CD14-positive monocyte (primary cell): ENCODE data around the gene FYTTD1. TPM values are rescaled to one million over a fixed set of nuclear protein-coding genes. Genes with fewer than 3 reads are reported as not detected.
A peak's percentile ranks its signal among the peaks of the same experiment; 100 is the strongest.

ENCODE experiments used
- DNase-seq, 3 donors: peaks; one replicate each; pipeline ENCODE4 v3.0.0-alpha.2; 2011 to 2022
- H2AFZ ChIP-seq: 2 replicates; pipeline ENCODE4 v1.6.0; 2012; ENCODE audit warnings: mild to moderate bottlenecking, low read depth, low read length, inconsistent platforms; ENCODE audit not compliant: insufficient read depth, poor library complexity, severe bottlenecking
- H3K27ac ChIP-seq, 2 donors: 1 replicate in 1 of 2; 2 replicates in 1 of 2; pipeline ENCODE4 v1.5.1; 2012 to 2013; ENCODE audit warnings: low read length in 2 of 2, control low read depth in 1 of 2, inconsistent platforms in 1 of 2, low read depth in 1 of 2, mild to moderate bottlenecking in 1 of 2
- H3K27me3 ChIP-seq, 2 donors: one replicate each; pipeline versions ENCODE4 v1.6.0 to v1.6.1; 2011 to 2013; ENCODE audit warnings: low read length in 2 of 2; ENCODE audit not compliant: control insufficient read depth in 2 of 2, insufficient read depth in 2 of 2
- H3K36me3 ChIP-seq, 2 donors: replicated peaks in 1 of 2; 1 replicate in 1 of 2; 2 replicates in 1 of 2; pipeline versions ENCODE4 v1.5.1 to v1.6.1; 2012 to 2013; ENCODE audit warnings: low read length in 2 of 2, control low read depth in 1 of 2, inconsistent platforms in 1 of 2, mild to moderate bottlenecking in 1 of 2; ENCODE audit not compliant: insufficient read depth in 2 of 2, control insufficient read depth in 1 of 2
- H3K4me1 ChIP-seq, 2 donors: 1 replicate in 1 of 2; 2 replicates in 1 of 2; pipeline versions ENCODE4 v1.5.1 to v1.6.1; 2012 to 2013; ENCODE audit warnings: low read length in 2 of 2, control low read depth in 1 of 2, inconsistent platforms in 1 of 2, mild to moderate bottlenecking in 1 of 2, moderate library complexity in 1 of 2; ENCODE audit not compliant: insufficient read depth in 2 of 2, control insufficient read depth in 1 of 2
- H3K4me2 ChIP-seq: replicated peaks from 2 replicates; pipeline ENCODE3; 2012; ENCODE audit warnings: low read length, moderate library complexity, mild to moderate bottlenecking; ENCODE audit not compliant: poor library complexity, severe bottlenecking; ENCODE audit errors: extremely low read depth
- H3K4me3 ChIP-seq, 3 experiments: fragments of 200-600 bp in 1 of 3; sonication (generic) in 1 of 3; replicated peaks in 1 of 3; 1 replicate in 2 of 3; 2 replicates in 1 of 3; pipeline ENCODE4 v1.5.1; 2011 to 2013; ENCODE audit warnings: low read length in 3 of 3, mild to moderate bottlenecking in 3 of 3, control low read depth in 2 of 3, low read depth in 2 of 3, inconsistent platforms in 1 of 3, moderate library complexity in 1 of 3
- H3K79me2 ChIP-seq: 2 replicates; pipeline ENCODE4 v1.6.0; 2012; ENCODE audit warnings: mild to moderate bottlenecking, control low read depth, inconsistent platforms, low read length, moderate library complexity; ENCODE audit not compliant: insufficient read depth
- H3K9ac ChIP-seq: 2 replicates; pipeline ENCODE4 v1.6.0; 2017; ENCODE audit warnings: low read length, mild to moderate bottlenecking; ENCODE audit not compliant: insufficient read depth, poor library complexity, severe bottlenecking
- H3K9me3 ChIP-seq, 2 donors: replicated peaks in 1 of 2; 1 replicate in 1 of 2; 2 replicates in 1 of 2; pipeline versions ENCODE4 v1.5.1 to v1.6.1; 2012 to 2013; ENCODE audit warnings: low read length in 2 of 2, control low read depth in 1 of 2; ENCODE audit not compliant: control insufficient read depth in 1 of 2, insufficient read depth in 1 of 2
- H4K20me1 ChIP-seq: 2 replicates; pipeline ENCODE4 v1.6.0; 2012; ENCODE audit warnings: mild to moderate bottlenecking, low read length, control low read depth, moderate library complexity; ENCODE audit not compliant: insufficient read depth
- H3K27ac Mint-ChIP-seq, 7 donors: one replicate each; pipeline ENCODE4 v1.8.0; 2020; ENCODE audit warnings: mild to moderate bottlenecking in 7 of 7, mixed read lengths in 7 of 7, moderate library complexity in 6 of 7, inconsistent platforms in 2 of 7
- H3K27me3 Mint-ChIP-seq, 3 donors: one replicate each; pipeline ENCODE4 v1.8.0; 2021 to 2022; ENCODE audit warnings: low read depth in 3 of 3, mild to moderate bottlenecking in 3 of 3, mixed read lengths in 3 of 3, moderate library complexity in 3 of 3, inconsistent platforms in 1 of 3
- H3K36me3 Mint-ChIP-seq, 2 donors: one replicate each; pipeline ENCODE4 v1.8.0; 2020; ENCODE audit warnings: mixed read lengths in 2 of 2, inconsistent platforms in 1 of 2, mild to moderate bottlenecking in 1 of 2
- H3K4me1 Mint-ChIP-seq: one replicate; pipeline ENCODE4 v1.8.0; 2020; ENCODE audit warnings: mild to moderate bottlenecking, mixed read lengths
- H3K4me3 Mint-ChIP-seq, 2 donors: one replicate each; pipeline ENCODE4 v1.8.0; 2020; ENCODE audit warnings: mild to moderate bottlenecking in 2 of 2, mixed read lengths in 2 of 2, moderate library complexity in 1 of 2
- H3K9me3 Mint-ChIP-seq, 7 donors: one replicate each; pipeline ENCODE4 v1.8.0; 2020 to 2022; ENCODE audit warnings: mixed read lengths in 7 of 7, mild to moderate bottlenecking in 6 of 7, moderate library complexity in 6 of 7, inconsistent platforms in 2 of 7
- WGBS: methylation state at CpG from one replicate; pipeline ENCODE4 v1.1.5; 2013; ENCODE audit warnings: missing lambda C conversion rate; ENCODE audit not compliant: insufficient coverage; 5-methylcytosine and 5-hydroxymethylcytosine counted together
- intact Hi-C, 2 donors: fragments of 100-400 bp; cut with micrococcal nuclease; formaldehyde crosslinking; loops; one replicate each; pipeline versions ENCODE4 v1.15.0 to v1.15.1; 2023
- polyA plus RNA-seq, 3 donors: library from polyadenylated mRNA; depleted of rRNA in 1 of 3; unstranded in 2 of 3; stranded (reverse) in 1 of 3; fragments of 300-500 nt in 2 of 3; fragments of >200 nt in 1 of 3; fragmentation: Illumina TruSeq in 2 of 3; gene quantifications; 1 replicate in 2 of 3; 2 replicates in 1 of 3; pipeline ENCODE4 v1.2.3, GENCODE V29; 2012 to 2021
- TF ChIP-seq, protein P1 (sequence below): fragments of 200-600 bp; IDR thresholded peaks from one replicate; pipeline ENCODE4 v1.8.0; 2022; ENCODE audit warnings: antibody characterized with exemption, mild to moderate bottlenecking

The FYTTD1 gene
- polyA plus RNA-seq, 3 donors: 11.5 to 73.2 (median 59.4) TPM

DNA sequence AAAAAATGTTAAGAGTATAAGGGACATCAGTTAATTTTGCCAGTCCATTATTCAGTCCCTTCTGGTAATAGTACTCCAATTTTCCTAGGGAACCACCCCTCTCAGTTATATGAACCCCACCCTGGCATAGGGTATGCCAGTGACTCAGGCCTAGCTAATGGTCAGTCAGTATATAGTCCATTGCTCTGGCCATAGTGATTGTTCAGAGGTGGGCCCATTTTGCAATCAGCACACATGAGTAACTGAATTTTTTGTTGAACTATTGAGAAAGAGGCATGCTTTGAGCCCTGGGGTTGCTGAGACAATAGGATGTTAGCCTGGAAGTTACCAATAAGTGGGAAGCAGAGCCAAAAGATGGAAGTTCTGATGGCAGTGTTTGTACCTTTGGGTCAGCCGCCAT lies 45.5 kb downstream of the FYTTD1 start:
- H3K27me3 Mint-ChIP-seq: no peaks in the 10 kb centered on the region
- WGBS: no CpG with 5 or more reads among the region's 1 CpG
- H3K79me2 ChIP-seq: peaks cover 89% of the 10 kb centered on the region
- H3K27ac Mint-ChIP-seq: peak overlapping the region in 3 of 7 donors; percentile 7 to 77 (median 23)
- H3K4me2 ChIP-seq: no peak overlapping the region
- no peak overlapping the region for H3K9ac ChIP-seq
- H3K4me3 ChIP-seq: no peak overlapping the region
- peaks cover 52% of the 10 kb centered on the region for H4K20me1 ChIP-seq
- no peaks in the 10 kb centered on the region for H3K36me3 ChIP-seq
- TF ChIP-seq, protein P1, sequence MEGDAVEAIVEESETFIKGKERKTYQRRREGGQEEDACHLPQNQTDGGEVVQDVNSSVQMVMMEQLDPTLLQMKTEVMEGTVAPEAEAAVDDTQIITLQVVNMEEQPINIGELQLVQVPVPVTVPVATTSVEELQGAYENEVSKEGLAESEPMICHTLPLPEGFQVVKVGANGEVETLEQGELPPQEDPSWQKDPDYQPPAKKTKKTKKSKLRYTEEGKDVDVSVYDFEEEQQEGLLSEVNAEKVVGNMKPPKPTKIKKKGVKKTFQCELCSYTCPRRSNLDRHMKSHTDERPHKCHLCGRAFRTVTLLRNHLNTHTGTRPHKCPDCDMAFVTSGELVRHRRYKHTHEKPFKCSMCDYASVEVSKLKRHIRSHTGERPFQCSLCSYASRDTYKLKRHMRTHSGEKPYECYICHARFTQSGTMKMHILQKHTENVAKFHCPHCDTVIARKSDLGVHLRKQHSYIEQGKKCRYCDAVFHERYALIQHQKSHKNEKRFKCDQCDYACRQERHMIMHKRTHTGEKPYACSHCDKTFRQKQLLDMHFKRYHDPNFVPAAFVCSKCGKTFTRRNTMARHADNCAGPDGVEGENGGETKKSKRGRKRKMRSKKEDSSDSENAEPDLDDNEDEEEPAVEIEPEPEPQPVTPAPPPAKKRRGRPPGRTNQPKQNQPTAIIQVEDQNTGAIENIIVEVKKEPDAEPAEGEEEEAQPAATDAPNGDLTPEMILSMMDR: no peak
- no peaks in the 10 kb centered on the region for H3K36me3 Mint-ChIP-seq
- no peaks in the 10 kb centered on the region for H3K9me3 ChIP-seq
- no peak overlapping the region for H3K4me3 Mint-ChIP-seq
- peaks cover 43% of the 10 kb centered on the region for H3K4me1 Mint-ChIP-seq
- H3K27me3 ChIP-seq: no peaks in the 10 kb centered on the region
- no peak overlapping the region for H2AFZ ChIP-seq
- intact Hi-C loops: loop anchor here in 1 of 2 donors (2.0 kb wide), 1 partner anchor 44 kb away; no protein-coding TSS in a partner anchor
- peak; percentile 19 to 75 (median 36) for DNase-seq
- no peak overlapping the region for H3K27ac ChIP-seq
- H3K9me3 Mint-ChIP-seq: no peaks in the 10 kb centered on the region
- peaks cover 13 to 27% of the 10 kb centered on the region in 2 donors for H3K4me1 ChIP-seq

DNA sequence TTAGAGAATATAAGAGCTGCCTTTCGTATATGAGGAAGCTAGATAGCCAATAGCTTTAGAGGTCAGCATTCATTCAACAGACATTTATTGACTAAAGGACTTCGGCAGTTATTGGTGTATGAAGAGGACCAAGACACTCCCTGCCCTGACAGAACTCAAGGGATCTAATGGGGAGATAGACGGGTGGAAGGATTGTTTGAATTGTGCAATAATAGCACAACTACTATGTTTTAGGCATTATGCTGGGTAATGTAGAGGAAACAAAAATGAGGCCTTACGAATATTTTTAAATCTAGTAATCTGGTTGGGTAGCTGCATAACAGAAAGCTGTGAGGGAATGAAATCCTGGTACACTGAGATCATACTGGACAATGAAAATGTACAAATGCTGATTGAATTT lies 46.4 kb downstream of the FYTTD1 start:
- H2AFZ ChIP-seq: no peak overlapping the region
- peak overlapping the region in 1 of 2 donors; percentile 7 for H3K27ac ChIP-seq
- H3K4me3 ChIP-seq: no peak overlapping the region
- peaks cover 61% of the 10 kb centered on the region for H4K20me1 ChIP-seq
- H3K4me1 Mint-ChIP-seq: peaks cover 41% of the 10 kb centered on the region
- intact Hi-C loops: no loop called here
- TF ChIP-seq, protein P1: no peak
- H3K4me3 Mint-ChIP-seq: no peak overlapping the region
- H3K36me3 Mint-ChIP-seq: no peaks in the 10 kb centered on the region
- H3K27me3 ChIP-seq: no peaks in the 10 kb centered on the region
- no peaks in the 10 kb centered on the region for H3K36me3 ChIP-seq
- H3K27ac Mint-ChIP-seq: peak overlapping the region in 1 of 7 donors; percentile 23
- no peak overlapping the region for H3K9ac ChIP-seq
- peaks cover 0 to 2% (median 0%) of the 10 kb centered on the region in 3 donors for H3K27me3 Mint-ChIP-seq
- WGBS: 35% methylated on average over 2 of the region's 4 CpGs
- no peak for DNase-seq
- H3K4me1 ChIP-seq: peaks cover 9 to 22% of the 10 kb centered on the region in 2 donors
- no peaks in the 10 kb centered on the region for H3K9me3 Mint-ChIP-seq
- H3K4me2 ChIP-seq: no peak overlapping the region
- H3K9me3 ChIP-seq: no peaks in the 10 kb centered on the region
- peaks cover 98% of the 10 kb centered on the region for H3K79me2 ChIP-seq
